Esophagus (tissue), 2 donors: ENCODE data around the gene MCM5. TPM values are rescaled to one million over a fixed set of nuclear protein-coding genes. Genes with fewer than 3 reads are reported as not detected.

ENCODE experiments used
- H3K27ac ChIP-seq, 2 donors: one replicate each; pipeline ENCODE4 v1.5.1; 2013; ENCODE audit warnings: low read depth in 2 of 2, mild to moderate bottlenecking in 2 of 2, inconsistent platforms in 1 of 2, low read length in 1 of 2, moderate library complexity in 1 of 2
- H3K27me3 ChIP-seq, 2 donors: one replicate each; pipeline ENCODE4 v1.6.1; 2013; ENCODE audit warnings: low read length in 2 of 2, control low read depth in 1 of 2, mild to moderate bottlenecking in 1 of 2; ENCODE audit not compliant: insufficient read depth in 2 of 2, control insufficient read depth in 1 of 2
- H3K36me3 ChIP-seq, 2 donors: one replicate each; pipeline ENCODE4 v1.6.1; 2013; ENCODE audit warnings: low read length in 1 of 2; ENCODE audit not compliant: control insufficient read depth in 2 of 2, insufficient read depth in 2 of 2
- H3K4me1 ChIP-seq, 2 donors: one replicate each; pipeline ENCODE4 v1.6.1; 2013; ENCODE audit warnings: low read length in 1 of 2; ENCODE audit not compliant: control insufficient read depth in 2 of 2, insufficient read depth in 2 of 2
- H3K4me3 ChIP-seq, 2 donors: one replicate each; pipeline ENCODE4 v1.5.1; 2013; ENCODE audit warnings: low read length in 2 of 2, mild to moderate bottlenecking in 2 of 2, low read depth in 1 of 2, moderate library complexity in 1 of 2
- H3K9me3 ChIP-seq, 2 donors: one replicate each; pipeline ENCODE4 v1.6.1; 2013; ENCODE audit warnings: mild to moderate bottlenecking in 2 of 2, low read depth in 1 of 2, low read length in 1 of 2, moderate library complexity in 1 of 2; ENCODE audit not compliant: control insufficient read depth in 2 of 2, insufficient read depth in 1 of 2
- WGBS, 2 donors: extraction: QIAGEN DNeasy Blood & Tissue Kit; methylation state at CpG; one replicate each; pipeline ENCODE4 v1.1.7; 2013; 5-methylcytosine and 5-hydroxymethylcytosine counted together
- polyA plus RNA-seq, 2 donors: library from polyadenylated mRNA; stranded (reverse); fragments of 200-250 nt; gene quantifications; one replicate each; pipeline ENCODE4 v1.2.3, GENCODE V29; 2013
- donor health status: healthy with polysubstance abuse.
- donor health status: Bipolar disorder and iron deficiency.

The MCM5 gene
- 10 to 100 TPM; 21.4 to 33.8 TPM for polyA plus RNA-seq

DNA sequence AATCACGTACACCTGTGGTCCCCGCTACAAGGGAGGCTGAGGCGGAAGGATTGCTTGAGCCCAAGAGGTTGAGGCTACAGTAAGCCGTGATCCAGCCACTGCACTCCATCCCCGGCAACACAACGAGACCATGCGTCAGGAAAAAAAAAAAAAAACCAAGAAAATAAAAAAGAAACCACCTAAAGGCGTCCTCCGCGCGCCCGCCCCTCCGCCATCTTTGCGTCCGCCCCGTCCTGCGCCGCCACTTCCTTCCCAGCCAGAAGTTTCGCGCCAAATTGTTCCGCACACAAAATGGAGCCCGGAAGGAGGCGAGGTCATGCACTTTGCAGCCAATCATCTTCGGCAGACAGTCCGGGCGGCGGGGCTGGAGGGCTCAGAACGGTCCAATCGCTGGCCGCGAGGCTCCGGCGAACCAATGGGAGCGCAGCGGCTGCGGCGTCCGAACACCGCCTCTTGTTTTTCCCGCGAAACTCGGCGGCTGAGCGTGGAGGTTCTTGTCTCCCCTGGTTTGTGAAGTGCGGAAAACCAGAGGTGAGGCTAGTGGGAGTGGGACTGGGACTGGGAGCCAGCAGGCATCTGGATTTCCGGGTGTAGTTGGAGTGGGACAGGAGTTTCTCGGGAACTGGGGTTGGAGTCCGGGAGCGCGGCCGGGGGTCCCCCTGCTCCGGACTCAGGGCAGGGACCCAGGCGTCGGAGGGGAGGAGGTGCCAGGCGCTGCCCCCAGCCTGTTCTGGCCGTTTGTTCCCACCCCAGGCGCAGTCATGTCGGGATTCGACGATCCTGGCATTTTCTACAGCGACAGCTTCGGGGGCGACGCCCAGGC lies at the start of gene MCM5:
Gene MCM5 (plus strand): TSS at position 463 of the 823 bp plus-strand sequence. CDS start 299 bp downstream, at position 762.
- Histone ChIP-seq H3K27ac (peak within 1 kb of the TSS; percentile 36 to 75), H3K4me1 (peaks cover 0 to 8% of the 10 kb centered on the region in 2 donors)

DNA sequence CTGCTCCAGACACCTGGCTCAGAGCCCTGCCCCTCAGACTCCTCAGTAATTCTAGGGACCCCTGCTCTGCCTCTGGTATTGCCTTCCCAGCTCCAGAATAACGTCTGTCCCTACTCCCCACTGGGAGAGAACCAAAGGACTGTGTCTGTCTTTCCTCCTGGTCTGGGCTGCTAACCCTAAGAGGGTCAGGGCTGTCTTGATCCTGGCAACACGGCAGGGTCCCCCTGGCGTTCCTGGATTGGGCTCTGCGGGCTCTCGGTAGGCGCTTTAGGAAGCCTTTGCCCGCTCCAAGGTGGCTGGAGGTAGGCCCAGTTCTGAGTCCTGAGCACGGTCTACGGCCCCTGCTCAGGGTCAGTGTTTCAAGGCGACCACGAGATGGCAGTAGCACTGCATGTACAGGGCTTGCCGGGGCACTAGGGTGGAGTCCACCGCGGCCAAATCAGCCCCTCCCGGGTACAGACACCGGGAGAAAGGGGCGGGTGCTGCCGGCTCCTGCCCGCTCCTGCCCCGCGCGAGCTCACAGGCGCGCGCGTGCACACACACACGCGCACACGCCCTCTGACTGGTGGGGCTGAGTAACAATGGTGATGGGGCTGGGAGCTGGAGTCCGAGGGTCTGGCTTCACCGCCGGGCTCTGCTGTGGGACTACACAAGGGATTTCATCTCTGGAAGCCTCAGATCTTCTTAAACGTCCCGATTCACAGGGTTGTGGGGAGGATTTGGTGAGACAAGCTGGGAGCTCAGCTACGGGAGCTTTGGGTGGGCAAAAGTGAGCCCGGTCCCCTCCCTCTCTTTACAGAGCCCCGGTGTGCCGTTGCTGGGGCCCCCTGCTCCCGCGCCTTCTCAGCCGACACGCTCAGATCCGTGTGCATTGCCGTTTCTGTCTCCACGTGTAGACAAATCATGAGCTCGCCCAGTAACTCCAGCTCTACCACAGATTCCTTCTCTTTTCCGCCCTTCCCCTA lies 49.1 kb upstream of the MCM5 start:
- H3K9me3 ChIP-seq = no peaks in the 10 kb centered on the region
- 1% methylated on average over 47 of the region's 47 CpGs for WGBS, 2 donors
- H3K4me1 ChIP-seq = peaks cover 5 to 9% of the 10 kb centered on the region in 2 donors
- H3K4me3 ChIP-seq = peak overlapping the region; percentile 41 to 49
- H3K27ac ChIP-seq = peak overlapping the region; percentile 23 to 82
- no peaks in the 10 kb centered on the region for H3K27me3 ChIP-seq
- peaks cover 6 to 23% of the 10 kb centered on the region in 2 donors for H3K36me3 ChIP-seq

More for the DNA sequence above, at the start of gene MCM5:
- Histone ChIP-seq H3K4me3 (peak within 1 kb of the TSS; percentile 82 to 86), H3K36me3 (peaks cover 0 to 9% of the 10 kb centered on the region in 2 donors), H3K9me3 (no peaks in the 10 kb centered on the region), H3K27me3 (no peaks in the 10 kb centered on the region)
- 1 to 2% methylated on average over 63 to 64 of the region's 64 CpGs for WGBS, 2 donors

GRCh38 chr22:35352214-35353111 lies 47.5 kb upstream of the MCM5 start:
- Histone ChIP-seq H3K4me1 (peaks cover 5 to 9% of the 10 kb centered on the region in 2 donors), H3K36me3 (peaks cover 6 to 10% of the 10 kb centered on the region in 2 donors), H3K27ac (peak overlapping the region; percentile 14 to 61), H3K9me3 (no peaks in the 10 kb centered on the region), H3K4me3 (no peak overlapping the region), H3K27me3 (no peaks in the 10 kb centered on the region)
- WGBS, 2 donors = 52 to 56% methylated on average over 16 to 19 of the region's 19 CpGs

- peaks cover 5 to 9% of the 10 kb centered on the region in 2 donors for H3K4me1 ChIP-seq
- WGBS, 2 donors = 70 to 77% methylated on average over 12 of the region's 12 CpGs
- H3K36me3 ChIP-seq = peaks cover 1% of the 10 kb centered on the region in 2 donors
- no peak overlapping the region for H3K27ac ChIP-seq
- H3K9me3 ChIP-seq = no peaks in the 10 kb centered on the region
- H3K27me3 ChIP-seq = no peaks in the 10 kb centered on the region
- H3K4me3 ChIP-seq = no peak overlapping the region
These were observed 46.6 kb upstream of the MCM5 start for GRCh38 chr22:35353318-35353717.

GRCh38 chr22:35354068-35354467 lies 45.9 kb upstream of the MCM5 start:
- H3K36me3 ChIP-seq = no peaks in the 10 kb centered on the region
- no peaks in the 10 kb centered on the region for H3K9me3 ChIP-seq
- 83 to 90% methylated on average over 4 of the region's 4 CpGs for WGBS, 2 donors

DNA sequence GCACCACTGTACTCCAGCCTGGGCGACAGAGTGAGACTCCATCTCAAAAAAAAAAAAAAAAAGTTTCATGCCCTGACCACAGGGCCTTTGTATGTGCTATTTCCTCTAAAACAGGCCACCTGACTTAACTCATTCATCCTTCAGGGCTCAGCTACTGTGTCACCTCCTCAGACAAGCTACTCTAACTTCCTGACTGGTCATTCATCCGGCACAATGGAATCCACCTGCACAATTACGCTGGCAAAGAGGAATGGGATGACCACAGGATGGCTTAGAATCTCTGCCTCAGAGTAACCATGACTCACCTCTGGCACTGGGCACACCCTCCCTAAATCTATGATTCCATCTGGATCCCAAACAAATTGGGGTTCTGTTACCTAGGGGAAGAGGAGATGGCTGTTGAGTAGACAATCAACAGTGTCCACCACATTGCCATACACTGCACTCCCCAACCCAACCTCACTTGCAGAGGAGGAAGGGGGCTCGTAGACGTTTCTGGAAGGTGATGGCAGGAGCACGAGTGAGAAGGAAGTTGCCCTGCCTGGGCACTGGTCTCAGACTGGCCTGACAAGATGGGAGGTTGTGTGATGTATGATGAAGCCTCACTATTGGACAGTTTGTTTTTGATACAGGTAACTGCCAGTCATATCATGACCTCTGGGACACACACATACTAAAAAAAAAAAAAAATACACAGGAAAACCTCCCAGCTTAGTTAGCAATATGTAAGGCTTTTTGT lies 41.9 kb upstream of the MCM5 start:
- no peaks in the 10 kb centered on the region for H3K9me3 ChIP-seq
- H3K27ac ChIP-seq = peak overlapping the region in 1 of 2 donors; percentile 74
- 62 to 66% methylated on average over 6 of the region's 6 CpGs for WGBS, 2 donors
- no peaks in the 10 kb centered on the region for H3K36me3 ChIP-seq
- no peaks in the 10 kb centered on the region for H3K4me1 ChIP-seq
- no peaks in the 10 kb centered on the region for H3K27me3 ChIP-seq
- no peak overlapping the region for H3K4me3 ChIP-seq

More at GRCh38 chr22:35354068-35354467, 45.9 kb upstream of the MCM5 start:
- Histone ChIP-seq H3K4me3 (no peak overlapping the region), H3K27ac (no peak overlapping the region), H3K4me1 (peaks cover 5 to 9% of the 10 kb centered on the region in 2 donors), H3K27me3 (no peaks in the 10 kb centered on the region)

- no peaks in the 10 kb centered on the region for H3K9me3 ChIP-seq
- no peaks in the 10 kb centered on the region for H3K4me1 ChIP-seq
- 88 to 90% methylated on average over 9 of the region's 9 CpGs for WGBS, 2 donors
- no peak overlapping the region for H3K27ac ChIP-seq
- H3K4me3 ChIP-seq = no peak overlapping the region
- no peaks in the 10 kb centered on the region for H3K27me3 ChIP-seq
- H3K36me3 ChIP-seq = no peaks in the 10 kb centered on the region
These were observed 40.4 kb upstream of the MCM5 start for GRCh38 chr22:35359380-35360065.

- 49 to 57% methylated on average over 6 of the region's 6 CpGs for WGBS, 2 donors
- no peaks in the 10 kb centered on the region for H3K36me3 ChIP-seq
- no peaks in the 10 kb centered on the region for H3K4me1 ChIP-seq
- no peak overlapping the region for H3K4me3 ChIP-seq
- H3K9me3 ChIP-seq = no peaks in the 10 kb centered on the region
- no peak overlapping the region for H3K27ac ChIP-seq
- no peaks in the 10 kb centered on the region for H3K27me3 ChIP-seq
These were observed 38.9 kb upstream of the MCM5 start for GRCh38 chr22:35361001-35361558.
